Muscle layer of colon (tissue), 2 donors: ENCODE results near the gene DOCK3.
"Not testable (repeated sequence)": the region's sequence is repeated elsewhere in the genome, so short reads cannot be mapped to it uniquely, and the experiment has no call there.

Experiments used
- H3K27ac ChIP-seq: one replicate; pipeline ENCODE4 v1.7.0; 2013; ENCODE audit warnings: low read depth, mild to moderate bottlenecking, low read length, moderate library complexity
- H3K27me3 ChIP-seq, 2 donors: one replicate each; pipeline ENCODE4 v1.7.0; 2013; ENCODE audit warnings: low read length in 2 of 2, mild to moderate bottlenecking in 2 of 2; ENCODE audit not compliant: insufficient read depth in 2 of 2, control insufficient read depth in 1 of 2
- H3K36me3 ChIP-seq: one replicate; pipeline ENCODE4 v1.7.0; 2013; ENCODE audit warnings: mild to moderate bottlenecking, low read length; ENCODE audit not compliant: insufficient read depth
- H3K4me1 ChIP-seq: one replicate; pipeline ENCODE4 v1.7.0; 2013; ENCODE audit warnings: mild to moderate bottlenecking, low read length; ENCODE audit not compliant: insufficient read depth
- H3K4me3 ChIP-seq, 2 donors: one replicate each; pipeline ENCODE4 v1.7.0; 2013; ENCODE audit warnings: low read length in 2 of 2, low read depth in 1 of 2, mild to moderate bottlenecking in 1 of 2, moderate library complexity in 1 of 2
- H3K9ac ChIP-seq: one replicate; pipeline ENCODE4 v1.7.0; 2013; ENCODE audit warnings: low read length
- H3K9me3 ChIP-seq: one replicate; pipeline ENCODE4 v1.7.0; 2013; ENCODE audit warnings: mild to moderate bottlenecking, low read length
- donor health status: abdominal sarcoma.
- donor health status: Adenocarcinoma of cecum.

DOCK3 gene

GRCh38 chr3:51139616-51140015 lies 464.9 kb downstream of the DOCK3 start:
- no peaks in the 10 kb centered on the region for H3K9me3 ChIP-seq
- H3K27me3 ChIP-seq = no peaks in the 10 kb centered on the region
- H3K4me1 ChIP-seq = no peaks in the 10 kb centered on the region
- H3K27ac ChIP-seq = no peak overlapping the region
- no peak overlapping the region for H3K9ac ChIP-seq
- no peak overlapping the region for H3K4me3 ChIP-seq
- no peaks in the 10 kb centered on the region for H3K36me3 ChIP-seq

GRCh38 chr3:51141573-51141972 lies 466.8 kb downstream of the DOCK3 start:
- Histone ChIP-seq H3K9ac (no peak overlapping the region), H3K4me1 (no peaks in the 10 kb centered on the region), H3K36me3 (no peaks in the 10 kb centered on the region), H3K27ac (no peak overlapping the region), H3K27me3 (no peaks in the 10 kb centered on the region), H3K9me3 (no peaks in the 10 kb centered on the region), H3K4me3 (no peak overlapping the region)

- H3K9me3 ChIP-seq = no peaks in the 10 kb centered on the region
- H3K4me1 ChIP-seq = no peaks in the 10 kb centered on the region
- no peak overlapping the region for H3K9ac ChIP-seq
- H3K27ac ChIP-seq = no peak overlapping the region
- H3K36me3 ChIP-seq = no peaks in the 10 kb centered on the region
- no peaks in the 10 kb centered on the region for H3K27me3 ChIP-seq
- no peak overlapping the region for H3K4me3 ChIP-seq
Observed at GRCh38 chr3:51145811-51146585, 471.3 kb downstream of the DOCK3 start.

GRCh38 chr3:51146781-51147180 lies 472.1 kb downstream of the DOCK3 start:
- H3K27ac ChIP-seq = no peak overlapping the region
- H3K27me3 ChIP-seq = no peaks in the 10 kb centered on the region
- H3K36me3 ChIP-seq = no peaks in the 10 kb centered on the region
- no peaks in the 10 kb centered on the region for H3K4me1 ChIP-seq
- no peak overlapping the region for H3K4me3 ChIP-seq
- no peaks in the 10 kb centered on the region for H3K9me3 ChIP-seq
- H3K9ac ChIP-seq = no peak overlapping the region

GRCh38 chr3:51156147-51156546 lies 481.4 kb downstream of the DOCK3 start:
- H3K9ac ChIP-seq = no peak overlapping the region
- H3K27ac ChIP-seq = no peak overlapping the region
- H3K27me3 ChIP-seq = no peaks in the 10 kb centered on the region
- no peaks in the 10 kb centered on the region for H3K9me3 ChIP-seq
- H3K4me1 ChIP-seq = no peaks in the 10 kb centered on the region
- H3K36me3 ChIP-seq = no peaks in the 10 kb centered on the region
- H3K4me3 ChIP-seq = no peak overlapping the region

- Histone ChIP-seq H3K4me1 (no peaks in the 10 kb centered on the region), H3K9me3 (no peaks in the 10 kb centered on the region), H3K27me3 (no peaks in the 10 kb centered on the region), H3K4me3 (no peak overlapping the region), H3K36me3 (no peaks in the 10 kb centered on the region), H3K9ac (no peak overlapping the region), H3K27ac (no peak overlapping the region)
Observed at GRCh38 chr3:51163051-51163450, 488.3 kb downstream of the DOCK3 start.

- no peak overlapping the region for H3K9ac ChIP-seq
- no peaks in the 10 kb centered on the region for H3K9me3 ChIP-seq
- H3K36me3 ChIP-seq = no peaks in the 10 kb centered on the region
- H3K27me3 ChIP-seq = no peaks in the 10 kb centered on the region
- no peak overlapping the region for H3K4me3 ChIP-seq
- no peaks in the 10 kb centered on the region for H3K4me1 ChIP-seq
- H3K27ac ChIP-seq = no peak overlapping the region
Observed at GRCh38 chr3:51173518-51174271, 499.0 kb downstream of the DOCK3 start.

- H3K4me3 ChIP-seq = no peak overlapping the region
- H3K9me3 ChIP-seq = no peaks in the 10 kb centered on the region
- H3K9ac ChIP-seq = no peak overlapping the region
- H3K27me3 ChIP-seq = no peaks in the 10 kb centered on the region
- H3K4me1 ChIP-seq = no peaks in the 10 kb centered on the region
- no peak overlapping the region for H3K27ac ChIP-seq
- no peaks in the 10 kb centered on the region for H3K36me3 ChIP-seq
Observed at GRCh38 chr3:51176923-51177322, 502.2 kb downstream of the DOCK3 start.

GRCh38 chr3:51186446-51186845 lies 511.7 kb downstream of the DOCK3 start:
- H3K4me3 ChIP-seq, H3K9me3 ChIP-seq, H3K36me3 ChIP-seq, H3K9ac ChIP-seq, H3K27me3 ChIP-seq, H3K4me1 ChIP-seq, H3K27ac ChIP-seq: not testable (repeated sequence)

GRCh38 chr3:51190199-51190598 lies 515.5 kb downstream of the DOCK3 start:
- no peak overlapping the region for H3K27ac ChIP-seq
- no peaks in the 10 kb centered on the region for H3K36me3 ChIP-seq
- no peak overlapping the region for H3K4me3 ChIP-seq
- no peaks in the 10 kb centered on the region for H3K27me3 ChIP-seq
- H3K9me3 ChIP-seq = no peaks in the 10 kb centered on the region
- no peak overlapping the region for H3K9ac ChIP-seq
- H3K4me1 ChIP-seq = no peaks in the 10 kb centered on the region

GRCh38 chr3:51190827-51191226 lies 516.1 kb downstream of the DOCK3 start:
- Histone ChIP-seq H3K27ac (no peak overlapping the region), H3K9me3 (no peaks in the 10 kb centered on the region), H3K4me1 (no peaks in the 10 kb centered on the region), H3K9ac (no peak overlapping the region), H3K27me3 (no peaks in the 10 kb centered on the region), H3K36me3 (no peaks in the 10 kb centered on the region), H3K4me3 (no peak overlapping the region)

- H3K27me3 ChIP-seq = no peaks in the 10 kb centered on the region
- H3K36me3 ChIP-seq = no peaks in the 10 kb centered on the region
- H3K9ac ChIP-seq = no peak overlapping the region
- no peaks in the 10 kb centered on the region for H3K4me1 ChIP-seq
- no peak overlapping the region for H3K27ac ChIP-seq
- H3K4me3 ChIP-seq = no peak overlapping the region
- H3K9me3 ChIP-seq = no peaks in the 10 kb centered on the region
Observed at GRCh38 chr3:51191768-51192167, 517.0 kb downstream of the DOCK3 start.
